HG03442 (cell line): ENCODE data around the gene DGKG.

ENCODE experiments used
- ATAC-seq: cut with Tn5 transposase; IDR thresholded peaks from one replicate; pipeline ENCODE4 v1.9.1; 2021; ENCODE audit warnings: mild to moderate bottlenecking, moderate library complexity; ENCODE audit not compliant: unreplicated experiment

DGKG gene

GRCh38 chr3:186216900-186217819 is 144.9 kb downstream of the DGKG start:
- ATAC-seq, result no peak

- no peak for ATAC-seq
Observed at GRCh38 chr3:186214670-186215069, 147.4 kb downstream of the DGKG start.

- no peak for ATAC-seq
Observed at GRCh38 chr3:186213946-186214345, 148.1 kb downstream of the DGKG start.

- ATAC-seq, result no peak
Observed at GRCh38 chr3:186212611-186213010, 149.4 kb downstream of the DGKG start.

GRCh38 chr3:186210852-186211500 is 151.1 kb downstream of the DGKG start:
- ATAC-seq, result no peak

GRCh38 chr3:186209810-186210752 is 152.0 kb downstream of the DGKG start:
- peak; percentile 47 for ATAC-seq

GRCh38 chr3:186208296-186208989 is 153.6 kb downstream of the DGKG start:
- no peak for ATAC-seq

- no peak for ATAC-seq
Observed at GRCh38 chr3:186207515-186207914, 154.5 kb downstream of the DGKG start.

- no peak for ATAC-seq
Observed at GRCh38 chr3:186200726-186201125, 161.3 kb downstream of the DGKG start.

- ATAC-seq, result no peak
Observed at GRCh38 chr3:186198442-186198841, 163.6 kb downstream of the DGKG start.

- no peak for ATAC-seq
Observed at GRCh38 chr3:186194451-186194811, 167.6 kb downstream of the DGKG start.

GRCh38 chr3:186193534-186194450 is 168.2 kb downstream of the DGKG start:
- ATAC-seq, result no peak

GRCh38 chr3:186192823-186193222 is 169.2 kb downstream of the DGKG start:
- no peak for ATAC-seq

- no peak for ATAC-seq
Observed at GRCh38 chr3:186189492-186189891, 172.5 kb downstream of the DGKG start.

- ATAC-seq, result no peak
Observed at GRCh38 chr3:186187401-186188275, 174.4 kb downstream of the DGKG start.

GRCh38 chr3:186185194-186185787 is 176.7 kb downstream of the DGKG start:
- no peak for ATAC-seq

- ATAC-seq, result no peak
Observed at GRCh38 chr3:186184021-186184420, 178.0 kb downstream of the DGKG start.

GRCh38 chr3:186182850-186183249 is 179.2 kb downstream of the DGKG start:
- no peak for ATAC-seq
